ENCODE measurements around the gene IFNGR1. TPM values are rescaled to one million over a fixed set of nuclear protein-coding genes. Genes with fewer than 3 reads are reported as not detected.

Gene IFNGR1
- polyA plus RNA-seq, 4 donors = 52.0 to 69.5 (median 57.8) TPM

- no peak for DNase-seq (ENCODE audit: low read depth in 4 of 4, low spot score in 2 of 4)
These were observed 37.1 kb downstream of the IFNGR1 start for GRCh38 chr6:137181891-137182653.

- DNase-seq (ENCODE audit: low read depth in 4 of 4, low spot score in 2 of 4) = no peak
These were observed 41.6 kb downstream of the IFNGR1 start for GRCh38 chr6:137177611-137178010.

GRCh38 chr6:137176729-137177128 is 42.5 kb downstream of the IFNGR1 start:
- DNase-seq (ENCODE audit: low read depth in 4 of 4, low spot score in 2 of 4) = no peak

- DNase-seq (ENCODE audit: low read depth in 4 of 4, low spot score in 2 of 4) = no peak
These were observed 43.3 kb downstream of the IFNGR1 start for GRCh38 chr6:137175868-137176245.

- DNase-seq (ENCODE audit: low read depth in 4 of 4, low spot score in 2 of 4) = no peak
These were observed 43.9 kb downstream of the IFNGR1 start for GRCh38 chr6:137175157-137175867.

- no peak for DNase-seq (ENCODE audit: low read depth in 4 of 4, low spot score in 2 of 4)
These were observed 45.7 kb downstream of the IFNGR1 start, which contains the start of gene IL22RA2 for GRCh38 chr6:137173501-137173900. IL22RA2 (minus strand) TSS chr6:137173644; CDS start chr6:137161749, 11,895 bp downstream.

- DNase-seq (ENCODE audit: low read depth in 4 of 4, low spot score in 2 of 4) = no peak
These were observed 46.3 kb downstream of the IFNGR1 start for GRCh38 chr6:137172734-137173431.

- DNase-seq (ENCODE audit: low read depth in 4 of 4, low spot score in 2 of 4) = no peak
These were observed 47.1 kb downstream of the IFNGR1 start for GRCh38 chr6:137171824-137172733.

- no peak for DNase-seq (ENCODE audit: low read depth in 4 of 4, low spot score in 2 of 4)
These were observed 48.2 kb downstream of the IFNGR1 start for GRCh38 chr6:137171053-137171374.

- DNase-seq (ENCODE audit: low read depth in 4 of 4, low spot score in 2 of 4) = no peak
These were observed 48.7 kb downstream of the IFNGR1 start for GRCh38 chr6:137170266-137171052.

GRCh38 chr6:137167702-137168377 is 51.3 kb downstream of the IFNGR1 start:
- DNase-seq (ENCODE audit: low read depth in 4 of 4, low spot score in 2 of 4) = no peak

GRCh38 chr6:137166247-137167098 is 52.7 kb downstream of the IFNGR1 start:
- DNase-seq (ENCODE audit: low read depth in 4 of 4, low spot score in 2 of 4) = no peak

- no peak for DNase-seq (ENCODE audit: low read depth in 4 of 4, low spot score in 2 of 4)
These were observed 53.6 kb downstream of the IFNGR1 start for GRCh38 chr6:137165375-137166246.

- no peak for DNase-seq (ENCODE audit: low read depth in 4 of 4, low spot score in 2 of 4)
These were observed 55.4 kb downstream of the IFNGR1 start for GRCh38 chr6:137163732-137164318.

- no peak for DNase-seq (ENCODE audit: low read depth in 4 of 4, low spot score in 2 of 4)
These were observed 56.4 kb downstream of the IFNGR1 start for GRCh38 chr6:137162692-137163306.

- no peak for DNase-seq (ENCODE audit: low read depth in 4 of 4, low spot score in 2 of 4)
These were observed 57.2 kb downstream of the IFNGR1 start for GRCh38 chr6:137161949-137162348.
